Uterus (tissue), 2 donors: ENCODE data around the gene ROCK2.

ENCODE experiments used
- CTCF ChIP-seq, 4 experiments: fragments of 200-600 bp in 2 of 4; fragments of 450-650 bp in 2 of 4; sonication (generic) in 2 of 4; IDR thresholded peaks; one replicate each; pipeline ENCODE4 v1.5.1; 2016 to 2019; ENCODE audit warnings: antibody characterized with exemption in 4 of 4, mild to moderate bottlenecking in 2 of 4, moderate library complexity in 1 of 4
- POLR2A ChIP-seq, 2 donors: fragments of 450-650 bp; IDR thresholded peaks; one replicate each; pipeline ENCODE4 v1.6.1; 2016; ENCODE audit warnings: antibody characterized with exemption in 2 of 2, mild to moderate bottlenecking in 1 of 2, moderate library complexity in 1 of 2

- TF ChIP-seq CTCF (IDR thresholded peaks at IDR 0.05) (no peak), POLR2A (IDR thresholded peaks at IDR 0.05) (no peak)
Measured at GRCh38 chr2:11203480-11203879, 141.0 kb downstream of the ROCK2 start.
